NK-92 treated with Interleukin-12 subunit alpha and Interleukin-12 subunit beta, amount 100 ng/mL, for 24 hours (cell line): ENCODE measurements around the gene RND2.

ENCODE experiments used
- DNase-seq: peaks from one replicate; lab custom pipeline; 2025; lab: John Stamatoyannopoulos, UW

RND2 gene

GRCh38 chr17:43006639-43007551 lies 18.1 kb upstream of the RND2 start, which contains the start of gene IFI35:
Gene IFI35, plus strand, starts transcription at chr17:43006784. Its CDS starts 164 bp downstream, at chr17:43006948.
- peak; percentile 73 for DNase-seq

GRCh38 chr17:43010667-43011308 lies 14.2 kb upstream of the RND2 start:
- no peak for DNase-seq

GRCh38 chr17:43011728-43012472 lies 13.1 kb upstream of the RND2 start:
- DNase-seq, result no peak

GRCh38 chr17:43013296-43013695 lies 11.7 kb upstream of the RND2 start:
- DNase-seq, result no peak

GRCh38 chr17:43014020-43014648 lies 10.9 kb upstream of the RND2 start:
- no peak for DNase-seq

- no peak for DNase-seq
Measured at GRCh38 chr17:43014649-43015542, 10.1 kb upstream of the RND2 start.

- DNase-seq, result no peak
Measured at GRCh38 chr17:43015579-43015978, 9.5 kb upstream of the RND2 start.

GRCh38 chr17:43016216-43016615 lies 8.8 kb upstream of the RND2 start:
- no peak for DNase-seq

- no peak for DNase-seq
Measured at GRCh38 chr17:43018008-43018853, 6.8 kb upstream of the RND2 start.

GRCh38 chr17:43018932-43019331 lies 6.1 kb upstream of the RND2 start:
- DNase-seq, result no peak

GRCh38 chr17:43019418-43019817 lies 5.6 kb upstream of the RND2 start:
- no peak for DNase-seq

- DNase-seq, result no peak
Measured at GRCh38 chr17:43020030-43020621, 4.9 kb upstream of the RND2 start.

GRCh38 chr17:43020789-43021740 lies 4.0 kb upstream of the RND2 start:
- DNase-seq, result no peak

- no peak for DNase-seq
Measured at GRCh38 chr17:43021741-43022512, 3.1 kb upstream of the RND2 start, which contains the start of gene VAT1. Gene VAT1, minus strand, starts transcription at chr17:43022385. Its CDS starts 63 bp downstream, at chr17:43022322.

GRCh38 chr17:43025290-43025657 lies 243 bp downstream of the RND2 start:
- no peak for DNase-seq

GRCh38 chr17:43025766-43026537 lies 921 bp downstream of the RND2 start:
- no peak for DNase-seq

- DNase-seq, result no peak
Measured at GRCh38 chr17:43026595-43026994, 1.6 kb downstream of the RND2 start.
